GM19023 (cell line): ENCODE results near the gene WFDC1.
"Not testable (repeated sequence)": the region's sequence is repeated elsewhere in the genome, so short reads cannot be mapped to it uniquely, and the experiment has no call there.

Experiments
- ATAC-seq: cut with Tn5 transposase; IDR thresholded peaks from one replicate; pipeline ENCODE4 v1.9.1; 2021; ENCODE audit warnings: mild to moderate bottlenecking, moderate library complexity; ENCODE audit not compliant: unreplicated experiment

WFDC1 gene

GRCh38 chr16:84324434-84325262 is 30.0 kb downstream of the WFDC1 start:
- no peak for ATAC-seq

- ATAC-seq: no peak
These were observed 31.9 kb downstream of the WFDC1 start for GRCh38 chr16:84326545-84326944.

GRCh38 chr16:84327926-84328505 is 33.3 kb downstream of the WFDC1 start:
- ATAC-seq: no peak

GRCh38 chr16:84329016-84329415 is 34.3 kb downstream of the WFDC1 start:
- ATAC-seq: no peak

GRCh38 chr16:84329843-84330684 is 35.4 kb downstream of the WFDC1 start:
- no peak for ATAC-seq

GRCh38 chr16:84330685-84331050 is 36.0 kb downstream of the WFDC1 start:
- ATAC-seq: no peak

- no peak for ATAC-seq
These were observed 37.5 kb downstream of the WFDC1 start for GRCh38 chr16:84331998-84332780.

- ATAC-seq: no peak
These were observed 38.5 kb downstream of the WFDC1 start for GRCh38 chr16:84332975-84333684.

GRCh38 chr16:84334058-84334457 is 39.4 kb downstream of the WFDC1 start:
- ATAC-seq: no peak

GRCh38 chr16:84334482-84334881 is 39.8 kb downstream of the WFDC1 start:
- no peak for ATAC-seq

GRCh38 chr16:84337236-84337635 is 42.6 kb downstream of the WFDC1 start:
- not testable (repeated sequence) for ATAC-seq

GRCh38 chr16:84339311-84339710 is 44.6 kb downstream of the WFDC1 start:
- no peak for ATAC-seq

- ATAC-seq: no peak
These were observed 45.1 kb downstream of the WFDC1 start for GRCh38 chr16:84339766-84340165.

- no peak for ATAC-seq
These were observed 45.8 kb downstream of the WFDC1 start for GRCh38 chr16:84340325-84341040.

GRCh38 chr16:84341528-84342295 is 47.0 kb downstream of the WFDC1 start:
- ATAC-seq: no peak

GRCh38 chr16:84343800-84344199 is 49.1 kb downstream of the WFDC1 start:
- not testable (repeated sequence) for ATAC-seq

- ATAC-seq: no peak
These were observed 50.1 kb downstream of the WFDC1 start for GRCh38 chr16:84344781-84345180.

GRCh38 chr16:84347161-84347560 is 52.5 kb downstream of the WFDC1 start:
- no peak for ATAC-seq

GRCh38 chr16:84348386-84348888 is 53.8 kb downstream of the WFDC1 start:
- no peak for ATAC-seq
